Daoy (cell line): ENCODE results near the gene PRPF40B. TPM values are rescaled to one million over a fixed set of nuclear protein-coding genes. Genes with fewer than 3 reads are reported as not detected.

Source experiments
- DNase-seq: peaks from one replicate; pipeline ENCODE4 v3.0.0-alpha.2; 2015; ENCODE audit warnings: low read depth
- total RNA-seq: library from RNA; depleted of rRNA; stranded (reverse); fragments of >200 nt; shearing (Covaris generic); gene quantifications from 2 replicates; pipeline ENCODE4 v1.2.3, GENCODE V29; 2014

The PRPF40B gene
- total RNA-seq, 1 experiment from 2014 or later, result 5.3 TPM

- DNase-seq, result no peak
These were observed 12.3 kb downstream of the PRPF40B start for GRCh38 chr12:49635656-49636055.

- DNase-seq, result no peak
These were observed 13.2 kb downstream of the PRPF40B start for GRCh38 chr12:49636574-49636973.

GRCh38 chr12:49636979-49637755 is 13.8 kb downstream of the PRPF40B start:
- peak; percentile 70 for DNase-seq

- no peak for DNase-seq
These were observed 18.5 kb downstream of the PRPF40B start for GRCh38 chr12:49641748-49642369.

- DNase-seq, result no peak
These were observed 19.0 kb downstream of the PRPF40B start for GRCh38 chr12:49642370-49642802.

- DNase-seq, result no peak
These were observed 19.8 kb downstream of the PRPF40B start for GRCh38 chr12:49643135-49643534.

- no peak for DNase-seq
These were observed 20.7 kb downstream of the PRPF40B start for GRCh38 chr12:49643961-49644619.

GRCh38 chr12:49644620-49644994 is 21.2 kb downstream of the PRPF40B start:
- peak; percentile 80 for DNase-seq

GRCh38 chr12:49645146-49646039 is 22.0 kb downstream of the PRPF40B start:
- no peak for DNase-seq

GRCh38 chr12:49646331-49646830 is 23.0 kb downstream of the PRPF40B start:
- DNase-seq, result no peak

GRCh38 chr12:49646871-49647654 is 23.7 kb downstream of the PRPF40B start:
- DNase-seq, result no peak

GRCh38 chr12:49647827-49648711 is 24.7 kb downstream of the PRPF40B start:
- no peak for DNase-seq

GRCh38 chr12:49648712-49649003 is 25.3 kb downstream of the PRPF40B start:
- no peak for DNase-seq

- DNase-seq, result no peak
These were observed 26.1 kb downstream of the PRPF40B start for GRCh38 chr12:49649445-49649844.

- DNase-seq, result no peak
These were observed 26.5 kb downstream of the PRPF40B start for GRCh38 chr12:49649892-49650291.

- no peak for DNase-seq
These were observed 28.5 kb downstream of the PRPF40B start for GRCh38 chr12:49651855-49652254.

GRCh38 chr12:49652921-49653520 is 29.7 kb downstream of the PRPF40B start:
- no peak for DNase-seq

GRCh38 chr12:49654715-49655114 is 31.4 kb downstream of the PRPF40B start:
- no peak for DNase-seq

GRCh38 chr12:49655595-49656236 is 32.4 kb downstream of the PRPF40B start:
- no peak for DNase-seq
